K562 treated with DMSO at 1 percent for 12 hours (cell line): ENCODE data around the gene TGIF2. TPM values are rescaled to one million over a fixed set of nuclear protein-coding genes. Genes with fewer than 3 reads are reported as not detected.

Experiments
- total RNA-seq: library from RNA; unstranded; fragments of 300-600 nt; gene quantifications from 2 replicates; pipeline ENCODE4 v1.2.3, GENCODE V29; 2022; ENCODE audit not compliant: insufficient read depth

Gene TGIF2
- total RNA-seq = 4.2 and 9.3 TPM in 2 replicates

GRCh38 chr20:36573103-36573797 lies at the start of gene TGIF2:
Gene TGIF2, plus strand, starts transcription at chr20:36573597. Its CDS starts 5,178 bp downstream, at chr20:36578775.

GRCh38 chr20:36541227-36541767 lies 32.1 kb upstream of the TGIF2 start, which contains the start of gene MYL9:
Gene MYL9, plus strand, starts transcription at chr20:36541519. Its CDS starts 3,366 bp downstream, at chr20:36544885.

DNA sequence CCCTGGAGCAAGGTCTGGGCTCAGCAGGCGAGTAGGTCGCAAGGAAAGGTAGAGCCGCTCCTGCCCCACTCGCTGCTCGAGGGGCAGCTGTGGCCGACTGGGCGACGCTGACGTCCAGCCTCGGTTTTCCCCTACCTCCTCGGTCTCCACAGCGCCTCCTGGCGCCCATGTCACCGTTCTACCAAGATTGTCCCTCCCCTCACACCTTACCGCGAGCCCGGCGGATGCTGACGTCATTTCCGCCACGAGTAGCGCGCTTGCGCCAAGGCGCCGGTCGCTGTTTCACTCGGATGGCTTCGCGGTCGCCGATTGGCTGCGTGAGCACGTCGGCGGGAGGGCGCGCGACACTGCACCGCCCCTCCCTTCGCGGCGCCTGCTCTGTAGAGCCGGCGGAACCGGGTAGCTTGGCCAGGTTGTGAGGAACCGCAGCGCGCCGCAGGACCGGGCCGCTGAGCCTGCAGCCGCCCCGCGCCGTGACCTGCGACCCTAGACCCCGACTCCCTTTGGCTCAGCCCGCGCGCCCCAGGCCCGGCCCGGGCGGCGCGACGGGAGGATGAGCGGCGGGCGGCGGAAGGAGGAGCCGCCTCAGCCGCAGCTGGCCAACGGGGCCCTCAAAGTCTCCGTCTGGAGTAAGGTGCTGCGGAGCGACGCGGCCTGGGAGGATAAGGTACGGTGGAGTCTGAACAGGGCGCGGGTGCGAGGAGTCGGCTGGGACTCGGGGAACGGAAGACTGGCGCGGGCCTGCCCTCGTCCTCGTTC lies 32.2 kb downstream of the TGIF2 start, which contains the start of gene RAB5IF:
RAB5IF (plus strand) TSS at position 381 of the 759 bp plus-strand sequence; CDS start at position 554, 173 bp downstream.

Other genes with a start within 250 kb of the TGIF2 start
- gene MYL9, start 32.1 kb upstream of the TGIF2 start, total RNA-seq = 5.6 and 6.7 TPM in 2 replicates
- gene RAB5IF, start 32.2 kb downstream of the TGIF2 start, total RNA-seq = 131 and 158 TPM in 2 replicates
- not detected in 2 replicates for gene SLA2, start 72.6 kb downstream of the TGIF2 start, total RNA-seq
- gene NDRG3, start 172.5 kb downstream of the TGIF2 start, total RNA-seq = 13.5 and 26.7 TPM in 2 replicates
- 20.6 and 40.2 TPM in 2 replicates for gene DSN1, start 200.2 kb downstream of the TGIF2 start, total RNA-seq